ENCODE measurements around the gene SF3B2.

DNA sequence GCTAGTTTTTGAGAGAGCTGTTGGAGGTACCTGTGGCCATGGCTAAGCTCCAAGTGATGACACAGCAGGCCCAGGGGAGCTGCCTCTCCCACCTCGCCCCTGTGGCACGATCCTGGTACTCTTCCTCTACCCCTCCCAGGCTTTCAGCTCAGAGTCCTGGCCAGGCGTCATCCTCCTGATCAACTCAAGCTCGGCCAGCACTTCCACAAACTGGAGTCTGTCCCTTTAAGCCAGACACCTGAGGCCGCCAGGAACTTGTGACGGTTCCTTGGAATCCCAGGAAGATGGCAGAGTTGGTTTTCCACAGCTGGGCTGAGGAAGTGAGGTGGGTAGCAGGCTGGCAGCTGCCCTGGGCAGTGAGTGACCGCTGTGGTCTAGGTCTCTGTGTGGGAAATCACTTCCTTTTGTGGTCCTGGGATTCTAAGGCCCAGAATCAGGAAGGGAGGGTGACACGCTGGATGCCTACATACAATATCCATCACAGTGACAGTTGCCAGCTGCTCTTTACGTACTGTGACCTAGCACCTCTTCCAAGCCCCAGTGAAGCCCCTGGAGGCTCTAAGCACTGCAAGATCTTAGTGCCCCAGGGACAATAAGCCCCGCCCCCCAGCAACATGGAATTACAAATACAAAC, 43.6 kb upstream of the SF3B2 start:
- TF ChIP-seq POLR2A (IDR thresholded peaks at IDR 0.05; ENCODE audit: low read depth, low read length): no peak
- TF ChIP-seq EZH2 (IDR thresholded peaks at IDR 0.05; ENCODE audit: borderline replicate concordance, low read depth, low read length, severe bottlenecking): no peak
- TF ChIP-seq, protein P1, sequence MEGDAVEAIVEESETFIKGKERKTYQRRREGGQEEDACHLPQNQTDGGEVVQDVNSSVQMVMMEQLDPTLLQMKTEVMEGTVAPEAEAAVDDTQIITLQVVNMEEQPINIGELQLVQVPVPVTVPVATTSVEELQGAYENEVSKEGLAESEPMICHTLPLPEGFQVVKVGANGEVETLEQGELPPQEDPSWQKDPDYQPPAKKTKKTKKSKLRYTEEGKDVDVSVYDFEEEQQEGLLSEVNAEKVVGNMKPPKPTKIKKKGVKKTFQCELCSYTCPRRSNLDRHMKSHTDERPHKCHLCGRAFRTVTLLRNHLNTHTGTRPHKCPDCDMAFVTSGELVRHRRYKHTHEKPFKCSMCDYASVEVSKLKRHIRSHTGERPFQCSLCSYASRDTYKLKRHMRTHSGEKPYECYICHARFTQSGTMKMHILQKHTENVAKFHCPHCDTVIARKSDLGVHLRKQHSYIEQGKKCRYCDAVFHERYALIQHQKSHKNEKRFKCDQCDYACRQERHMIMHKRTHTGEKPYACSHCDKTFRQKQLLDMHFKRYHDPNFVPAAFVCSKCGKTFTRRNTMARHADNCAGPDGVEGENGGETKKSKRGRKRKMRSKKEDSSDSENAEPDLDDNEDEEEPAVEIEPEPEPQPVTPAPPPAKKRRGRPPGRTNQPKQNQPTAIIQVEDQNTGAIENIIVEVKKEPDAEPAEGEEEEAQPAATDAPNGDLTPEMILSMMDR (IDR thresholded peaks at IDR 0.05; ENCODE audit: extremely low read depth in 1 of 2, insufficient read depth in 1 of 2, low read depth in 1 of 2, low read length in 2 of 2): no peak
- TF ChIP-seq GATA2 (IDR thresholded peaks at IDR 0.05; ENCODE audit: insufficient read depth, insufficient read length, low read depth, low read length): no peak
- TF ChIP-seq JUN (IDR thresholded peaks at IDR 0.05; ENCODE audit: borderline replicate concordance, insufficient read depth, insufficient read length, low read depth): no peak
- TF ChIP-seq, protein P2, sequence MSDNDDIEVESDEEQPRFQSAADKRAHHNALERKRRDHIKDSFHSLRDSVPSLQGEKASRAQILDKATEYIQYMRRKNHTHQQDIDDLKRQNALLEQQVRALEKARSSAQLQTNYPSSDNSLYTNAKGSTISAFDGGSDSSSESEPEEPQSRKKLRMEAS (IDR thresholded peaks at IDR 0.05; ENCODE audit: insufficient read depth, insufficient read length): no peak
- TF ChIP-seq POLR2AphosphoS5 (IDR thresholded peaks at IDR 0.05; ENCODE audit: insufficient read depth, low read depth, low read length): no peak
- no peak for TF ChIP-seq MYC (IDR thresholded peaks at IDR 0.05; ENCODE audit: low read depth, low read length)

All from endothelial cell of umbilical vein (primary cell).